NCI-H1436 treated with DMSO at 0.1 percent for 48 hours (cell line): ENCODE measurements around the gene SHKBP1.
"Not testable (repeated sequence)": the region's sequence is repeated elsewhere in the genome, so short reads cannot be mapped to it uniquely, and the experiment has no call there.

Source experiments
- DNase-seq: peaks from one replicate; lab custom pipeline; 2025; lab: John Stamatoyannopoulos, UW

The SHKBP1 gene

GRCh38 chr19:40617961-40618360 lies 41.3 kb downstream of the SHKBP1 start:
- no peak for DNase-seq

GRCh38 chr19:40619333-40620160 lies 42.9 kb downstream of the SHKBP1 start:
- no peak for DNase-seq

GRCh38 chr19:40620161-40620485 lies 43.5 kb downstream of the SHKBP1 start:
- no peak for DNase-seq

GRCh38 chr19:40621283-40621682 lies 44.6 kb downstream of the SHKBP1 start:
- no peak for DNase-seq

- no peak for DNase-seq
Measured at GRCh38 chr19:40621966-40622772, 45.5 kb downstream of the SHKBP1 start.

DNA sequence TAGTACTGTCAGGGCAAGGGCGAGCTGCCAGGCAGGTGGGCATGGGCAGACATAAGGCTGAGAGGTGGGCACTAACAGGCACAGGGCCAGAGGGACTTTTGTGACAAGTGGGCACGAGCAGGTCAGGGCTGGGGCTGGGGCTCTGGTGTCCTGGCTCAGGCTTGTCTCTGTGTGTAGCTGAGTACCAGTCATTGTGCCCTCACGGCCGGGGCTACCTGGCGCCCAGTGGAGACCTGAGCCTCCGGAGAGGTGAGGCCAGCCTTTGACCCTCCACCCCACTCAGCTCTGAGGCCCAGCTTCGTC lies 46.1 kb downstream of the SHKBP1 start:
- no peak for DNase-seq

GRCh38 chr19:40623403-40624251 lies 47.0 kb downstream of the SHKBP1 start:
- no peak for DNase-seq

GRCh38 chr19:40624369-40625153 lies 47.9 kb downstream of the SHKBP1 start:
- not testable (repeated sequence) for DNase-seq

DNA sequence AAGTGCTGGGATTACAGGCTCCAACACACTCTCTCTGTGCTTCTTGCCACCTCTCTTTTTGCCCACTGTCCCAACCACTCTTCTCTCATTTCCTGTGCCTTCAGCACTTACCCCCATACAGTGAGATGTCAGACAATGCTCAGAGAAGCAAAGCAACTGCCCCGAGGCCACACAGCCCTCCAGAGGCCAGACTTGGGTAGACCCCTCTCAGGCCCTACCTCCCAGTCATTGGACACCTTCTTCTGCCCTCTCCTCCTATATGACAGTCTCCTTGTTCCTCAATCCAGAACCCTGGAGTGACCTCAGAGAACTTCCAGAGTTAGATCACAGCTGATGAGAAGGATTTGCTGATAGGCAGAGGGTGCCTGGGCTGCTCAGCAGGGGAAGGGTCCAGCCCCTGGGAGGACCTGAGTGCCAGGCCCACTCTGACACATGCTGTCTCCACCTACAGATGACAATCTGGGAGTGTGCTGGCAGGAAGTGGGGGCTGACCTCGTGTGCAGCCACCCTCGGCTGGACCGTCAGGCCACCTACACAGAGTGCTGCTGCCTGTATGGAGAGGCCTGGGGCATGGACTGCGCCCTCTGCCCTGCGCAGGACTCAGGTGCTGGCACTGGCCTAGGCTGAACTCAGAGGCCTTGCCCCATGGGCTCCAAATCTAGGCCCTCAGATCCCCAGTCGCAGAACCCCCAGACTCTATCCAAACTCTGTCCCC lies 48.9 kb downstream of the SHKBP1 start:
- no peak for DNase-seq

DNA sequence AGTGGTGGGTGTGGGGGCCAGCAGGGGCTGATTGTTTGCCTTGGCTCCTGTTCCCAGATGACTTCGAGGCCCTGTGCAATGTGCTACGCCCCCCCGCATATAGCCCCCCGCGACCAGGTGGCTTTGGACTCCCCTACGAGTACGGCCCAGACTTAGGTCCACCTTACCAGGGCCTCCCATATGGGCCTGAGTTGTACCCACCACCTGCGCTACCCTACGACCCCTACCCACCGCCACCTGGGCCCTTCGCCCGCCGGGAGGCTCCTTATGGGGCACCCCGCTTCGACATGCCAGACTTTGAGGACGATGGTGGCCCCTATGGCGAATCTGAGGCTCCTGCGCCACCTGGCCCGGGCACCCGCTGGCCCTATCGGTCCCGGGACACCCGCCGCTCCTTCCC lies 50.2 kb downstream of the SHKBP1 start:
- DNase-seq, result no peak

DNA sequence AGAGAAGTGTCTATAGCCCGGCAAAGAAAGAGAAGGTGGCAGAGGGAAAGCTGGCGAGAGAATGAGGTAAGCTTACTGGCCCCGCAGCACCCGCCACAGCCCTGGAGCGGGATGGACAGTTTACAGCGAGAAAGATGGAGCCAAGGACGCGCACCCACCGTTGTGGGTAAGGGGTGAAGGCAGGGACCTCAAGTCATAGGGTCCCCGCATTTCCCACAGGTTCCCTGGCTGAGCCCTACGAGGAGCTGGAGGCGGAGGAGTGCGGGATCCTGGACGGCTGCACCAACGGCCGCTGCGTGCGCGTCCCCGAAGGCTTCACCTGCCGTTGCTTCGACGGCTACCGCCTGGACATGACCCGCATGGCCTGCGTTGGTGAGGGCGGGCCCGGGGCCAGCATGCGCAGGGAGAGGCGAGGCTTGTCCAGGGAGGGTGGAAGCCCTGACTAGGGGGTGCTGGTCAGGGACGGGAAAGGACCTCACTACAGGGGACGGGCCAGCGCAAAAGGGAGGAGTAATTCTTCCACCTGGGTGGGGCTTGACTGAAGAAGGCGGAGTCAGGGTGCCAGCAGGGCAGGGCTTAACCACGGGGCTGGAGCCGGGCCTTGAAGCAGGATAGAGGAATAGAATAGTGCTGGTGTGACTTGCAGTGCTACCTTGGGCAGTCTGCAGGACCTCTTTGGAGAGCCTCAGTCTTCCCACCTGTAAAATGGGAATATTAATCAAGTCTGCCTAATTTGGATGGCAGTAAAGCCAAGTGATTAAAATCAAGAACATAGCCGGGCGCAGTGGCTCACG lies 51.0 kb downstream of the SHKBP1 start:
- no peak for DNase-seq

DNA sequence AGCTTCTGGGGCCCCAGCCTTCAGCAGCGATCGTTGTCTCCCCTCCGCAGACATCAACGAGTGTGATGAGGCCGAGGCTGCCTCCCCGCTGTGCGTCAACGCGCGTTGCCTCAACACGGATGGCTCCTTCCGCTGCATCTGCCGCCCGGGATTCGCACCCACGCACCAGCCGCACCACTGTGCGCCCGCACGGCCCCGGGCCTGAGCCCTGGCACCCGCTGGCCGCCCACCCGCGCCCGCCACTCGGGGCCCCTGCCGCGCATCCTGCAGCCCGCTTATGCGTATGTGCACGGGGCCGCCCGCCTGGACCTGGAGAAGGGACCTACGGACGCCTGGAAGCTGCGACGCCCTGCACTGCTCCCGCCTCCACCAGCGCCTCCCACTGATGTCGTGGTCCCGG lies 52.7 kb downstream of the SHKBP1 start:
- DNase-seq, result no peak

DNA sequence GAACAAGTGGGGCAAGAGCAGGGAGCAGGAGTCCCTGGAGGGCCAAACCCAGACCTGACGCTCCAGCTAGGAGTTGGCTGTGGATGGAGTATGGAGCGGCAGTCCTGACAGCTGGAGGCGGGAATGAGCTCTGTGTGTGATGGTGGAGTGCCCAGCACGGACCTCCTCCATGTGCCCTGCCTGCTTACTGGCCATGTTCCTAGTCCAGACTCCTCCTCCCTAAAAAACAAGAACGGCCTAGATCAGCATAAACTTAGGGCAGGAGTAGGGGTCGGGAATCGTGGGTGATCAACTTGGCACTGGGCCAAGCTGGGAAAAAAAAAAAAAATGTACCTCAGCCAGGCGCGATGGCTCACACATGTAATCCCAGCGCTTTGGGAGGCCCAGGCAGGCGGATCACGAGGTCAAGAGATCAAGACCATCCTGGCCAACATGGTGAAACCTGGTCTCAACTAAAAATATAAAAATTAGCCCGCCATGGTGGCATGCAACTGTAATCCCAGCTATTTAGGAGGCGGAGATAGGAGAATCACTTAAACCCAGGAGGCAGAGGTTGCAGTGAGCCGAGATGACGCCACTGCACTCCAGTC lies 54.0 kb downstream of the SHKBP1 start:
- DNase-seq, result no peak

DNA sequence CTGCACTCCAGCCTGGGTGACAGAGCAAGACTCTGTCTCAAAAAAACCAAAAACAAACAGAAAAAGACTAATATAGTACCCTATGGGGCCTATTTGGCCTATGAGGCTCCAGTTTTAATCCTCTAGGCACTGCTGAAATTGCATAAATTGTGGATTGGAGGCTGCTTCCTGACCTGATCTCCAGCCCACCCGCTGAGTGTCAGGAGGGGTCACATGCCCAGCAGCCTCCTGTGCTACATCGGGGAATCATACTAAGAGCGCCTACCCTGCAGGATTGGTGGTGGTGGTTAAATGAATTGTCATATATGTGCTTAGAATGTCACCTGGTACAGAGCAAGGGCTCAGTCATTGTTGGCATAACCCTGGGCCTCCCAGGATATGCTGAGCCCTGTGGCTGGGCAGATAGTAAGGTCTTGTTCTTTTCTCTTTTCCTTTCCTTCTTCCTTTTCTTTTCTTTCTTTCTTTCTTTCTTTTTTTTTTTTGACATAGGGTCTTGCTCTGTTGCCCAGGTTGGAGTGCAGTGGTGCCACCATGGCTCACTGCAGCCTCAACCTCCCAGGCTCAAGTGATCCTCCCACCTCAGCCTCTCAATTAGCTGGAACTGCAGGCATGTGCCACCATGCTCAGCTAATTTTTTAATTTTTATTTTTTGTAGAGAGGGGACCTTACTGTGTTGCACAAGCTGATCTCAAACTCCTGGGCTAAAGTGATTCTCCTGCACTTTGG lies 55.8 kb downstream of the SHKBP1 start:
- no peak for DNase-seq

- DNase-seq, result no peak
Measured at GRCh38 chr19:40633207-40633606, 56.5 kb downstream of the SHKBP1 start.

GRCh38 chr19:40638327-40638726 lies 61.7 kb downstream of the SHKBP1 start:
- DNase-seq, result no peak

GRCh38 chr19:40639638-40639982 lies 62.9 kb downstream of the SHKBP1 start:
- no peak for DNase-seq

DNA sequence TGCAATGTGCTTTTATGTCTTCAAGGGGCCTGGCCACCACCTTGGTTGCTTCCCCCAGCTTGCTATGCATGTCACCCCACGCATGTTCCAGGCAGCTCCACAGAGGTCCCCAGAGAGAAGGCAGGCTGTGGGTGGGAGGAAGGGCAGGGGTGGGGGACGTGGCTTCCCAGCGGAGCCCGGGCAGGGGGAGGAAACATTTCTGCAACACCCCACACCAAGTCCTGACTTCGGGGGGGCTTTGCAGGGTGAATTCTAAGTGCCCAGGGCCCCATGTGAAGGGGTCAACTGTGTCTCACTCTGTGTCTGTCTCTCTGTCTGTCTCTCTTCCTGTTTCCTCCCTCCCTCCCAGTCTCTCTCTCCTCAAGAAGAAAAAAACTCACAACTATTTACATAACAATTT lies 64.1 kb downstream of the SHKBP1 start:
- no peak for DNase-seq
